ELF-1 (cell line): ENCODE measurements around the gene ZNF808.
"Not testable (repeated sequence)": the region's sequence is repeated elsewhere in the genome, so short reads cannot be mapped to it uniquely, and the experiment has no call there.

ENCODE experiments used
- DNase-seq: peaks from one replicate; pipeline ENCODE4 v3.0.0-alpha.2; 2016; ENCODE audit warnings: low read depth, low spot score

Gene ZNF808

GRCh38 chr19:52535771-52536447 is 8.4 kb downstream of the ZNF808 start:
- peak; percentile 91 for DNase-seq

GRCh38 chr19:52536448-52536800 is 9.0 kb downstream of the ZNF808 start:
- no peak for DNase-seq

DNA sequence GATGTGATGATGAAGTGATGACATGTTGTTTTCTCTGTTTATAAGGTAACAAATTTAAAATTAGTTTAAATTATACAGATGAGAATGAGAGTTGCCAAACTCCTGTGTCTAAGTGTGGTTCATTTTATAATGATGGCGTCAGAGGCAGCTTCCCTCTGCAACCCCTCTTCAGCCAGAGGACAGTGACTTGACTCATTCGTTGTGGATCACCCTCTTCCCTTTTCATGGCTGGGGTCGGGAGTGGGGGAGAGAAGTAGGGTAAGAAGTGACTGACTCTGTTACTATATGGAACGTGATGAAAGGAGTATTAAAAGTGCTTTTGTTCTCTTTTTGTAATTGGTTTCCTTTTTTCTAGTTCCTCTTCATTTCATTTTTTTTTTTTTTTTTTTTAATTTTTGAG is 11.3 kb downstream of the ZNF808 start:
- not testable (repeated sequence) for DNase-seq

GRCh38 chr19:52541176-52541575 is 13.7 kb downstream of the ZNF808 start:
- not testable (repeated sequence) for DNase-seq

GRCh38 chr19:52541608-52542007 is 14.1 kb downstream of the ZNF808 start:
- no peak for DNase-seq

DNA sequence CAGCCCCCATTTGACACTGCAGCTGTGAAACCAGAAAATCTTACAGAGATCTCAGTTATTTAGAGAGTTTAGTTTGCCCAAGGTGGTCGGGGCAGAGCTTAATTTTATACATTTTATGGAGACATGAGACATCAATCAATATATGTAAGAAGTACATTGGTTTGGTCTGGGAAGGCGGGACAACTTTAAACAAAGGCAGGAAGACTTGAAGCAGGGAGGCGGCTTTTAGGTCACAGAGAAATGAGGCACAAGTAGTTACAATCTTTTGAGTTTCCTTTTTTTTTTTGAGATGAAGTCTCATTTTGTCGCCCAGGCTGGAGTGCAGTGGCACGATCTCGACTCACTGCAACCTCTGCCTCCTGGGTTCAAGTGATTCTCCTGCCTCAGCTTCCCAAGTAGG is 15.1 kb downstream of the ZNF808 start:
- DNase-seq = not testable (repeated sequence)

GRCh38 chr19:52542984-52543664 is 15.7 kb downstream of the ZNF808 start:
- DNase-seq = no peak

DNA sequence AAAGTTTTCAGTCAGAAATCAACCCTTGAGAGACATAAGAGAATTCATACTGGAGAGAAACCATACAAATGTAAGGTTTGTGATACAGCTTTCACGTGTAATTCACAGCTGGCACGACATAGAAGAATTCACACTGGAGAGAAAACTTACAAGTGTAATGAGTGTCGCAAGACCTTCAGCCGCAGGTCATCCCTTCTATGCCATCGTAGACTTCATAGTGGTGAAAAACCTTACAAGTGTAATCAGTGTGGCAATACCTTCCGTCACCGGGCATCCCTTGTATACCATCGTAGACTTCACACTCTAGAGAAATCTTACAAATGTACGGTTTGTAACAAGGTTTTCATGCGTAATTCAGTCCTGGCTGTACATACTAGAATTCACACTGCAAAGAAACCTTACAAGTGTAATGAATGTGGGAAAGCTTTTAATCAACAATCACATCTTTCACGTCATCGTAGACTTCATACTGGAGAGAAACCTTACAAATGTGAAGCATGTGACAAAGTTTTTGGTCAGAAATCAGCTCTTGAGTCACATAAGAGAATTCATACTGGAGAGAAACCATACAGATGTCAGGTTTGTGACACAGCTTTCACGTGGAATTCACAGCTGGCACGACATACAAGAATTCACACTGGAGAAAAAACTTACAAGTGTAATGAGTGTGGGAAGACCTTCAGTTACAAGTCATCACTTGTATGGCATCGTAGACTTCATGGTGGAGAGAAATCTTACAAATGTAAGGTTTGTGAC is 26.9 kb downstream of the ZNF808 start:
- no peak for DNase-seq

GRCh38 chr19:52557231-52557995 is 29.9 kb downstream of the ZNF808 start:
- DNase-seq = no peak

DNA sequence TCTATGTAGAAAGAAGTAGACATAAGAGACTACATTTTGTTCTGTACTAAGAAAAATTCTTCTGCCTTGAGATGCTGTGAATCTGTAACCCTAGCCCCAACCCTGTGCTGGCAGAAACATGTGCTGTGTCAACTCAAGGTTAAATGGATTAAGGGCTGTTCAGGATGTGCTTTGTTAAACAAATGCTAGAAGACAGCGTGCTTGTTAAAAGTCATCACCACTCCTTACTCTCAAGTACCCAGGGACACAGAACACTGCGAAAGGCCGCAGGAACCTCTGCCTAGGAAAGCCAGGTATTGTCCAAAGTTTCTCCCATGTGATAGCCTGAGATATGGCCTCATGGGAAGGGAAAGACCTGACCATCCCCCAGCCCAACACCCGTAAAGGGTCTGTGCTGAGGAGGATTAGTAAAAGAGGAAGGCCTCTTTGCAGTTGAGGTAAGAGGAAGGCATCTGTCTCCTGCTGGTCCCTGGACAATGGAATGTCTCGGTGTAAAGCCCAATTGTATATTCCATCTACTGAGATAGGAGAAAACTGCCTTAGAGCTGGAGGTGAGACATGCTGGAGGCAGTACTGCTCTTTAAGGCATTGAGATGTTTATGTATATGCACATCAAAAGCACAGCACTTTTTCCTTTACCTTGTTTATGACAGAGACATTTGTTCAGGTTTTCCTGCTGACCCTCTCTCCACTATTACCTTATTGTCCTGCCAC is 31.4 kb downstream of the ZNF808 start:
- DNase-seq = peak; percentile 72

GRCh38 chr19:52561611-52562010 is 34.1 kb downstream of the ZNF808 start:
- not testable (repeated sequence) for DNase-seq

DNA sequence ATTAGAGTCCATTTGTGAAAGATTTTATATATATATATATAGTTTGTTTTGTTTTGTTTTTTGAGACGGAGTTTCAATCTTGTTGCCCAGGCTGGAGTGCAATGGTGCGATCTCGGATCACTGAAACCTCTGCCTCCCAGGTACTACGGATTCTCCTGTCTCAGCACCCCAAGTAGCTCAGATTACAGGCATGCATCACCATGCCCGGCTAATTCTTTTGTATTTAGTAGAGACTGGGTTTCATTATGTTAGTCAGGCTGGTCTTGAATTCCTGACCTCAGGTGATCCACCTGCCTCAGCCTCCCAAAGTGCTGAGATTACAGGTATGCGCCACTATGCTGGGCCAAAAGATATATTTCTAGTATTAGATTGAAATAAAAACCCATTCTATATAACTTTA is 38.7 kb downstream of the ZNF808 start:
- DNase-seq = peak; percentile 8

DNA sequence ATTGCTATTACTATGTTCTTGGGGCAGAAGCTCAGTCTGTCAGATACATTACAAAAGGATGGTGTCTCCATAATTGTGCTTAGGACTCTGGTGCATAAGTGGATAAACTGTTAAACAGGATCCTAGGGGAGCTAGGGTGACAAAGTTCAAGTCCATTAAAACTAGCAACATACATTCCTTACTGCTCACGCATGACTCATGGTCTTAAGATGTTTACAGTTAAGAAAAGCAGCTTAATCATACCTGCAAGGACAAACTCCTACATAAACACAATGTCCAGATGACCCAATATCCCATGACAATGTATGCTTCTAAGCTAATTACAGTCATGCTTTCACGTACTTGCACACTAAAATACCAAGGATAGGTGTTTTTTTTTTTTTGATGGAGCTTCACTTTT is 39.1 kb downstream of the ZNF808 start:
- DNase-seq = no peak

DNA sequence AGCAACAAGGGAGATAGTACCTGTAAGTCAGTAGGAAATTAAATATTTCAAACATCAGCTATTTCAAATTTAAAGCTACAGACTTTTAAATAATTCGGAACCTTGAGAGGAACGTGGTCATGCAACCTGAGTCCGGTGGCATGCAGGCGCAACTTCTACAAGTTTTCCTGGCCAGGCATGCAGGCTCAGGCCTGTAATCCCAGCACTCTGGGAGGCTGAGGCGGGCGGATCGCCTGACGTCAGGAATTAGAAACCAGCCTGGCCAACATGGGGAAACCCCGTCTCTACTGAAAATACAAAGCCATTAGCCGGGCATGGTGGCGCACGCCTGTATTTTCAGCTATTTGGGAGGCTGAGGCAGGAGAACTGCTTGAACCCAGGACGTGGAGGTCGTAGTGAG is 40.5 kb downstream of the ZNF808 start:
- no peak for DNase-seq

DNA sequence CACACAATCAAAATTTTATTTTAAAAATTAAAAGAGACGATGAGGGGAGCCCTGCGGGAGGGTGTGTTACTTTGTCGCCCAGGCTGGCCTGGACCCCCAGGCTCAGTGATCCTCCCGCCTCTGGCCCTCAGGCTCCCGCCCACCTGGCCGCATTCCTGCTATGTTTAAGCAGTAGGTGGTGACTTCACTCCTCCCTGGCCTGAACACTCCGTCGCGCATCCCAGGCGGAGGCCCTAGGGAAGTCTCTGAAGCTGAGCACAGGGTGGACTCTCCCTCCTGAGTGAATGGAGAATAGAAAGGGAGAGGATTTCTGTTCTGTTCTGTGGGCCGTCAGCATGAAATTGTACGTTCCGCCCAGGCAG is 42.2 kb downstream of the ZNF808 start:
- DNase-seq = peak; percentile 94

DNA sequence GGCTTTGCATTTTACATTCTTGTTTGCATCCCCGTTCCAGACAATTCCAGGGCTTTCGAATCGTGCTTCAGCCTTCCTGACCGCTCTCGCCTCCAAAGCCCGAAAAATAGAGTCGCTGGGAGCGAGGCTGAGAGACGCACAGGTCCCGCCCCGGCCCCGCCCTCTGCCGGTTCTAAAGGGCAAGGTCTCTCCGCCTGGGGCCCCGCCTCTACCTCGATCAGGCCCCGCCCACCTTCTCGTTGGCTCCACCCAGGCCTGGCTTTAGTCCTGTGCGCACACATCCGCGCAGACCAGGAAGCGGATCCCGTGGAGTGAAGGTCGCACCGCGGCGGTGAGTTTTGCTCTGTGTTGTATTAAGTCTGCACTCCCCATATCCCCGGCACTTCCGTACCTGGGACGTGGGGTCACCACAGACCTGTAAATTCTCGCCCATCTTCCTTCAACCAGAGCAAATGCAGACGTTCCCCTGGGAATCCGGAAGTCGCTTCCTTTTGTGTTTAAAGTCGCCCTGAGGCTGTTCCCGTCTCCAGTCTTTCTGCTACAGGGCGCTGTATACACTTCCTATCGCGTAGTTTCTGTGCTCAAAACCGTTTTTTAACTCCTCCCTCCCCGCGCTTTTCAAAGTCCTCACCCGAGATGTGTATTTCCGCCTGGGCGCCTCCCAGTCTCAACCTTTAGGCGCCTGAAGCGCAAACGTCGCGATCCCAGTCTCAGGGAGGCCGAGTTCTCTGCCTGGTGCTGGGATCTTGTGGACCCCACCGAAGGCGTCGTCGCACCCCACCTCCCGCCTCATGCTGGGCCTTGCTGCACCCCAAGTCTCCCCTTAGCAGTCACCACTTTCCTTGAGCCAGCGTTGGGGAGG is 42.8 kb downstream of the ZNF808 start, which contains the start of gene ZNF701:
TSS of gene ZNF701 (plus strand) at position 288 of the 862 bp plus-strand sequence. CDS start 3,861 bp downstream, outside the sequence.
- peak; percentile 98 for DNase-seq

GRCh38 chr19:52584736-52585440 is 57.4 kb downstream of the ZNF808 start:
- DNase-seq = peak; percentile 78

DNA sequence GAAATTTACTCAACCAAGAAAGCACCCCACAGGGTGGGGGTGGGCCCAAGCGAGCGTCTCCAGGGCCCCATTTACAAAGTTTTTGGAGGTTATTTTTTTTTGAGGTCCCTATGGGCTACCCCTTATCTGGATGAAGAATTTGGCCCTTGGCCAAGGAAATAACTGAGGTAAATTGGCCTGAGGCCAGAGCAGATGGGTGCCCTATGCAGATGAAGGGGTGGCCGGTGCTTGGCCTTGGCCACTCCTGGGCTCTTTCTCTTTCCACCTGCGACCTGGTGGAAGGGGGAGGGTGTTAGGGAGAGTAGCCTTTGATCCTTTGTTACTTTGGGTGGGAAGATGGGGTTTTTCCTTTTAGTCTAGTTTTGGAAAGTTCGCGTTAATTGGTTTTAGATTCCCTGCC is 58.1 kb downstream of the ZNF808 start:
- DNase-seq = peak; percentile 34

DNA sequence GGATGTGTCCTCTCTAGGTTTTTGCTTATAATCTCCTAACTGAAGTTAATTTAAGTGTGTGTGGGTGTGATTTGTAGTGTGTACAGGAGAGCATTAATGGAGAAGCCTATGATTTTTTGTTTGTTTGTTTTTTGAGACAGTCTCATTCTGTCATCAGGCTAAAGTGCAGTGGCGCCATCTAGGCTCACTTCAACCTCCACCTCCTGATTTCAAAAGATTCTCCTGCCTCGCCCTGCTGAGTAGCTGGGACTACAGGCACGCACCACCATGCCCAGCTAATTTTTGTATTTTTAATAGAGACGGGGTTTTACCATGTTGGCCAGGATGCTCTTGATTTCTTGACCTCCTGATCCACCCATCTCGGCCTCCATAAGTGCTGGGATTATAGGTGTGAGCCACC is 63.3 kb downstream of the ZNF808 start:
- no peak for DNase-seq

DNA sequence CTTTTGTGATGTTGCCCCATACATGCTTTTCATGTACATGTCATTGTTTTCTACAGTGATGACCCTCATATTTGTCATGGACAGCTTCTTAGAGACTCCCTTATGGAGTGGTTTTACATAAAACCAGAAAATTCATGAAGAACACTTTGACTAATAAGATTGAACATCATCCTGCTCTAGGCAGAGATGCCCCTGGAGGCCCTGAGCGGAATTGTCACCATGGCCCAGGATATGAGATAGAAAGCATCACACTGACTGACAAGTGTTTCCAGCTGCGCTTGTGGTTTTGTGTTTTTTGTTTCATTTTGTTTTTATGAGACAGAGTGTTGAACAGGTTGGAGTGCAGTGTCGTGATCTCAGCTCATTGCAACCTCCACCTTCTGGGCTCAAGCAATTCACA is 64.8 kb downstream of the ZNF808 start:
- DNase-seq = no peak
